AG04450 (cell line): ENCODE data around the gene ALB. TPM values are rescaled to one million over a fixed set of nuclear protein-coding genes. Genes with fewer than 3 reads are reported as not detected.
"Not testable (repeated sequence)": the region's sequence is repeated elsewhere in the genome, so short reads cannot be mapped to it uniquely, and the experiment has no call there.

Experiments used
- CTCF ChIA-PET: fragments of 300-600, 350-600 bp; formaldehyde crosslinking; extraction: SDS; loops from one replicate; lab custom pipeline; 2022; ENCODE audit warnings: antibody characterized with exemption, inconsistent platforms; lab: Charles Lee
- POLR2A ChIA-PET: fragments of 350-600 bp; formaldehyde crosslinking; extraction: SDS; loops from one replicate; lab custom pipeline; 2021; ENCODE audit warnings: antibody characterized with exemption, inconsistent platforms; lab: Yijun Ruan, JAX
- DNase-seq: peaks from one replicate; pipeline ENCODE4 v3.0.0-alpha.2; 2011; ENCODE audit warnings: low read depth, low spot score
- H3K27ac ChIP-seq: one replicate; pipeline ENCODE4 v1.5.1; 2012; ENCODE audit warnings: low read depth, low read length, control low read depth
- H3K27me3 ChIP-seq: one replicate; pipeline ENCODE4 v1.6.0; 2012; ENCODE audit warnings: low read length; ENCODE audit not compliant: control insufficient read depth, insufficient read depth
- H3K4me3 ChIP-seq: 2 replicates; pipeline ENCODE4 v1.5.1; 2011; ENCODE audit warnings: mild to moderate bottlenecking, low read depth, low read length, control low read depth
- H3K9me3 ChIP-seq: 2 replicates; pipeline ENCODE4 v1.5.1; 2012; ENCODE audit warnings: low read length; ENCODE audit not compliant: control insufficient read depth, insufficient read depth
- polyA minus RNA-seq: library from RNA; depleted of rRNA, polyadenylated mRNA; stranded (reverse); fragments of >200 nt; gene quantifications from 2 replicates; pipeline ENCODE4 v1.2.3, GENCODE V29; 2011; rRNA and poly(A)+ RNA removed
- polyA plus RNA-seq: library from polyadenylated mRNA; depleted of rRNA; stranded (reverse); fragments of >200 nt; gene quantifications from 2 replicates; pipeline ENCODE4 v1.2.3, GENCODE V29; 2011; rRNA removed
- TF ChIP-seq, protein P1 (sequence below): IDR thresholded peaks from 2 replicates; pipeline ENCODE4 v1.5.1; 2011; ENCODE audit warnings: low read depth, low read length, control low read depth, inconsistent platforms

The ALB gene
- polyA plus RNA-seq (0.06 TPM in 1 of 2 replicates, not detected in the other), polyA minus RNA-seq (not detected in 2 replicates)

DNA sequence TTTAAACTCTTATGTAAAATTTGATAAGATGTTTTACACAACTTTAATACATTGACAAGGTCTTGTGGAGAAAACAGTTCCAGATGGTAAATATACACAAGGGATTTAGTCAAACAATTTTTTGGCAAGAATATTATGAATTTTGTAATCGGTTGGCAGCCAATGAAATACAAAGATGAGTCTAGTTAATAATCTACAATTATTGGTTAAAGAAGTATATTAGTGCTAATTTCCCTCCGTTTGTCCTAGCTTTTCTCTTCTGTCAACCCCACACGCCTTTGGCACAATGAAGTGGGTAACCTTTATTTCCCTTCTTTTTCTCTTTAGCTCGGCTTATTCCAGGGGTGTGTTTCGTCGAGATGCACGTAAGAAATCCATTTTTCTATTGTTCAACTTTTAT is at the start of gene ALB:
TSS of gene ALB (plus strand) at position 246 of the 400 bp plus-strand sequence. CDS start at position 287, 41 bp downstream.
- Histone ChIP-seq H3K9me3 (no peaks in the 10 kb centered on the region), H3K27ac (no peak within 1 kb of the TSS), H3K4me3 (no peak within 1 kb of the TSS), H3K27me3 (no peaks in the 10 kb centered on the region)
- no peak for DNase-seq
- ChIA-PET POLR2A (no interaction called here), CTCF (no interaction called here)
- TF ChIP-seq, protein P1, sequence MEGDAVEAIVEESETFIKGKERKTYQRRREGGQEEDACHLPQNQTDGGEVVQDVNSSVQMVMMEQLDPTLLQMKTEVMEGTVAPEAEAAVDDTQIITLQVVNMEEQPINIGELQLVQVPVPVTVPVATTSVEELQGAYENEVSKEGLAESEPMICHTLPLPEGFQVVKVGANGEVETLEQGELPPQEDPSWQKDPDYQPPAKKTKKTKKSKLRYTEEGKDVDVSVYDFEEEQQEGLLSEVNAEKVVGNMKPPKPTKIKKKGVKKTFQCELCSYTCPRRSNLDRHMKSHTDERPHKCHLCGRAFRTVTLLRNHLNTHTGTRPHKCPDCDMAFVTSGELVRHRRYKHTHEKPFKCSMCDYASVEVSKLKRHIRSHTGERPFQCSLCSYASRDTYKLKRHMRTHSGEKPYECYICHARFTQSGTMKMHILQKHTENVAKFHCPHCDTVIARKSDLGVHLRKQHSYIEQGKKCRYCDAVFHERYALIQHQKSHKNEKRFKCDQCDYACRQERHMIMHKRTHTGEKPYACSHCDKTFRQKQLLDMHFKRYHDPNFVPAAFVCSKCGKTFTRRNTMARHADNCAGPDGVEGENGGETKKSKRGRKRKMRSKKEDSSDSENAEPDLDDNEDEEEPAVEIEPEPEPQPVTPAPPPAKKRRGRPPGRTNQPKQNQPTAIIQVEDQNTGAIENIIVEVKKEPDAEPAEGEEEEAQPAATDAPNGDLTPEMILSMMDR = no peak

DNA sequence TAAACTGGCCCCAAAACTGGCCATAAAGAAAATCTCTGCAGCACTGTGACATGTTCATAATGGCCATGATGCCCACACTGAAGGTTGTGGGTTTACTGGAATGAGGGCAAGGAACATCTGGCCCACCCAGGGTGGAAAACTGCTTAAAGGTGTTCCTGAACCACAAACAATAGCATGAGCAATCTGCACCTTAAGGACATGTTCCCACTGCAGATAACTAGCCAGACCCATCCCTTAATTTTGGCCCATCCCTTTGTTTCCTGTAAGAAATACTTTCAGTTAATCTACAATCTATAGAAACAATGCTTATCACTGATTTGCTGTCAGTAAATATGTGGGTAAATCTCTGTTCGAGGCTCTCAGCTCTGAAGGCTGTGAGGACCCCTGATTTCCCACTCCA is 46.9 kb upstream of the ALB start:
- H3K27me3 ChIP-seq, H3K9me3 ChIP-seq, CTCF ChIA-PET, DNase-seq, H3K4me3 ChIP-seq, POLR2A ChIA-PET, H3K27ac ChIP-seq: not testable (repeated sequence)

DNA sequence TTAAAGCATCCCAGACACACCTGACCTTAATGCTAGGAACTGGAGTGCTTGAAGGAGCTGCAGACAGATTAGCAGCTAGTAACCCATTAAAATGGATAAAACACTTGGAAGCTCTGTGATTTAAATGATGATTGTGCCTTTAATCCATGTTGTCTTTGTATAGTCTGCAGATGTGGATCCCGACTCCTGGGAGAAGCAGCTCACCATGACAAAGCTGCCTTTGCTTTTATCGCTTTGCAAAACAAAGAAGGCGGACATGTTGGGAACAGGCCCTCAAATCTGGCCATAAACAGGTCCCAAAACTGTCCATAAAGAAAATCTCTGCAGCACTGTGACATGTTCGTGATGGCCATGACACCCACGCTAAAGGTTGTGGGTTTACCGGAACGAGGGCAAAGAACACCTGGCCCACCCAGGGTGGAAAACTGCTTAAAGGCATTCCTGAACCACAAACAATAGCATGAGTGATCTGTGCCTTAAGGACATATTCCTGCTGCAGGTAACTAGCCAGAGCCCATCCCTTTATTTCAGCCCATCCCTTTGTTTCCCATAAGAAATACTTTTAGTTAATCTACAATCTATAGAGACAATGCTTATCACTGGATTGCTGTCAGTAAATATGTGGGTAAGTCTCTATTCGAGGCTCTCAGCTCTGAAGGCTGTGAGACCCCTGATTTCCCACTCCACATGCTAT is 34.4 kb upstream of the ALB start:
- CTCF ChIA-PET, DNase-seq, H3K27ac ChIP-seq, POLR2A ChIA-PET, H3K27me3 ChIP-seq, H3K9me3 ChIP-seq, H3K4me3 ChIP-seq: not testable (repeated sequence)

DNA sequence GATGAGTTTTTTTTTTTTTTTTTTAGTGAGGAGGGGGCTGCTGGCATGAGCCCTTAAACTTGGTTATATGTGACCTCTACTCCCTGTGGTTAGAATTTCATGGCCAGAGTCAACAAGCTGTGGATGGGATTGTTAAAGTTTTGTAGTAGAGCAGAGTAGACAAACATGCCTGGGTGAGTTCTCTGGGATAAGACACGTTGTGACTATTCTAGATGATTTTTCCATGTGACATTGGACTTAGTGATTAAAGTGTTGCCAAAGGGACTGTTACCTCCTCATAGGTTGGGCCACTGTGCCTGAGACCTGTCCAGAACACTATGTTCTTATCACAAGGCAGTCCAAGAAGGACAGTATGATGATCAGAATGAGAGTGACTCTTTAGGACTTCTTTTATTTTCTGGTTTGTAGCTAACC is 28.8 kb upstream of the ALB start:
- Histone ChIP-seq H3K27ac (no peak overlapping the region), H3K9me3 (no peaks in the 10 kb centered on the region), H3K4me3 (no peak overlapping the region), H3K27me3 (peaks cover 4% of the 10 kb centered on the region)
- TF ChIP-seq, protein P1 = no peak
- ChIA-PET POLR2A (no interaction called here), CTCF (no interaction called here)
- DNase-seq = no peak

DNA sequence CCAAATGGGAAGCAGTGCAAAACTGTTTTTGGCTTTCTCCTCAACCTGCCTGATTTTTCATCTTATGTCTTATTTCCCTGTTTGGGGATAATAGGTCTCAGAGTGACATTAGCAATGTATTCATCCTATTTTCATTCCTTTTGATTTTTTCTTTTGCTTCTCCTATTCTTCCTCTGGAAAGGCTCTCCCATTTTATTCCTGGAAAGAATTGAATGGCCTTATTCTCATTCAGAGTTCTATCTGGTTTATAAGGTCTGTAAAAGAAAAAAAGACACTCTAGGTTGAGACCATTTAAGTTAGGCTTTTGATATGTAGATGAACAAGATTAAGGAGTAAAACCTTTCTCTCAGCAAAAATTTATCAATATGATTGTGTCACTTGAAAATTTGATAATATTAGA is 27.8 kb upstream of the ALB start:
- TF ChIP-seq, protein P1 = no peak
- Histone ChIP-seq H3K27me3 (peaks cover 4% of the 10 kb centered on the region), H3K27ac (no peak overlapping the region), H3K4me3 (no peak overlapping the region), H3K9me3 (no peaks in the 10 kb centered on the region)
- POLR2A ChIA-PET = no interaction called here
- CTCF ChIA-PET = no interaction called here
- DNase-seq = no peak

DNA sequence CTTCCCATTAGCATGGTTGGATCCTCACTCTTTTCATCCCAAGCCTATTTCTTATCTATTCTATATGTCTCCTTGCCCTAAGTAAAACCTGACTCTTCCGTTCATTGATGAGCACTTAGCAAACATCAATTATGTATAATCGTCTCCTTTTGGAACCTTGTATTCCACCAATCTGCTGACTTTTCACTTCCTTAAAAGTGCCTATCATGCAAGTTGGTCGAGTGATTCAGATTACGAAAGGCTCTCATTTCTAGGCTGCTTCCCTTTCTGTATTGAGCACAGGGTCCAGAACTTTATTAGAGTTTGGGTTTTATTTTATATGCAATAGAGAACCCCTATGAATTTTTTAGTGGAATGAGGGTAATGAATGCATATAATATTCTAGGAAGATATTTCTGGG is 27.1 kb upstream of the ALB start:
- ChIA-PET POLR2A (no interaction called here), CTCF (no interaction called here)
- no peaks in the 10 kb centered on the region for H3K9me3 ChIP-seq

More for the DNA sequence above, 27.1 kb upstream of the ALB start:
- no peak overlapping the region for H3K4me3 ChIP-seq
- no peak for DNase-seq
- H3K27ac ChIP-seq = no peak overlapping the region
- TF ChIP-seq, protein P1 = no peak
- peaks cover 4% of the 10 kb centered on the region for H3K27me3 ChIP-seq
